HL-60 (cell line): Measurements from ENCODE around the gene TP53TG5.
A peak's percentile ranks its signal among the peaks of the same experiment; 100 is the strongest.

ENCODE experiments used
- DNase-seq, 2 experiments: peaks; one replicate each; pipeline ENCODE4 v3.0.0-alpha.2; 2010 to 2020; ENCODE audit warnings: low read depth in 1 of 2, low spot score in 1 of 2
- H3K27ac ChIP-seq: fragments of 250-450 bp; sonication (Bioruptor Pico); replicated peaks from 2 replicates; pipeline ENCODE4 v1.5.1; 2020; ENCODE audit warnings: mild to moderate bottlenecking, moderate library complexity
- H3K27me3 ChIP-seq: fragments of 250-450 bp; sonication (Bioruptor Pico); 2 replicates; pipeline ENCODE4 v1.5.1; 2021; ENCODE audit warnings: mild to moderate bottlenecking, moderate library complexity; ENCODE audit not compliant: insufficient read depth, poor library complexity, severe bottlenecking
- H3K4me3 ChIP-seq: replicated peaks from 2 replicates; pipeline ENCODE4 v1.5.1; 2011; ENCODE audit warnings: mild to moderate bottlenecking, control low read depth, low read length; ENCODE audit not compliant: insufficient read depth
- GABPA ChIP-seq: IDR thresholded peaks from 2 replicates; pipeline ENCODE4 v1.6.1; 2012; ENCODE audit warnings: low read depth
- POLR2AphosphoS5 ChIP-seq: IDR thresholded peaks from 2 replicates; pipeline ENCODE4 v1.6.1; 2012; ENCODE audit warnings: low read depth
- SPI1 ChIP-seq: IDR thresholded peaks from 2 replicates; pipeline ENCODE4 v1.6.1; 2012; ENCODE audit warnings: low read depth, mild to moderate bottlenecking, borderline replicate concordance
- TF ChIP-seq, protein P1 (sequence below): IDR thresholded peaks from 2 replicates; pipeline ENCODE4 v1.6.1; 2012; ENCODE audit warnings: low read depth; ENCODE audit not compliant: insufficient replicate concordance
- TF ChIP-seq, protein P2 (sequence below): IDR thresholded peaks from one replicate; pipeline ENCODE4 v1.5.1; 2011; ENCODE audit warnings: low read length, control low read depth, inconsistent platforms; ENCODE audit not compliant: insufficient read depth

Gene TP53TG5

DNA sequence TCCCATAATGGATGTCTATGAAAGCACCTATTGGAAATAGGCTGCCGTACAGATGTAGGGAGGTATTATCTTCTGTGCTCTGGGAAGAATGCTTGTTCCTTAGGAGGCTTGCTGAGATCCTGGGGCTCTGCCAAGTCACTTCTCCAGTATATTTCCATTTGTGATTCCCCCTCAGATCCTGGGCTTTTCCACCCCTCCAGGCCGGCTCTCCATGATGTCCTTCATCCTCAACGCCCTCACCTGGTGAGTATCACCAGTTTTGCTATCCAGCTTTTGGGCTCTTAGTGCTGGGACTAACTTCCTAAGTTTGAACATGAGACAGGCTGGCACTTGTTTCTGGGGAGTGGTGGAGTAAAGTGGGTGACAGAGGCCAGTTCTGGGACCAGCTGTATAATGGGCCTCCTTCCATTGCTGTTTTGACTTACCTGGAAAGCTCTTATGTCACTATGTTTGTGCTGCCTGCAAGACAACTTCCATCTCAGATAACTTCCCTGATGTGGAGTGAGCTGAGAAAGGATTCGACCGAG is 12.6 kb downstream of the TP53TG5 start:
- Histone ChIP-seq H3K27me3 (no peaks in the 10 kb centered on the region), H3K27ac (no peak overlapping the region), H3K4me3 (no peak overlapping the region)
- no peak for DNase-seq
- TF ChIP-seq, protein P1, sequence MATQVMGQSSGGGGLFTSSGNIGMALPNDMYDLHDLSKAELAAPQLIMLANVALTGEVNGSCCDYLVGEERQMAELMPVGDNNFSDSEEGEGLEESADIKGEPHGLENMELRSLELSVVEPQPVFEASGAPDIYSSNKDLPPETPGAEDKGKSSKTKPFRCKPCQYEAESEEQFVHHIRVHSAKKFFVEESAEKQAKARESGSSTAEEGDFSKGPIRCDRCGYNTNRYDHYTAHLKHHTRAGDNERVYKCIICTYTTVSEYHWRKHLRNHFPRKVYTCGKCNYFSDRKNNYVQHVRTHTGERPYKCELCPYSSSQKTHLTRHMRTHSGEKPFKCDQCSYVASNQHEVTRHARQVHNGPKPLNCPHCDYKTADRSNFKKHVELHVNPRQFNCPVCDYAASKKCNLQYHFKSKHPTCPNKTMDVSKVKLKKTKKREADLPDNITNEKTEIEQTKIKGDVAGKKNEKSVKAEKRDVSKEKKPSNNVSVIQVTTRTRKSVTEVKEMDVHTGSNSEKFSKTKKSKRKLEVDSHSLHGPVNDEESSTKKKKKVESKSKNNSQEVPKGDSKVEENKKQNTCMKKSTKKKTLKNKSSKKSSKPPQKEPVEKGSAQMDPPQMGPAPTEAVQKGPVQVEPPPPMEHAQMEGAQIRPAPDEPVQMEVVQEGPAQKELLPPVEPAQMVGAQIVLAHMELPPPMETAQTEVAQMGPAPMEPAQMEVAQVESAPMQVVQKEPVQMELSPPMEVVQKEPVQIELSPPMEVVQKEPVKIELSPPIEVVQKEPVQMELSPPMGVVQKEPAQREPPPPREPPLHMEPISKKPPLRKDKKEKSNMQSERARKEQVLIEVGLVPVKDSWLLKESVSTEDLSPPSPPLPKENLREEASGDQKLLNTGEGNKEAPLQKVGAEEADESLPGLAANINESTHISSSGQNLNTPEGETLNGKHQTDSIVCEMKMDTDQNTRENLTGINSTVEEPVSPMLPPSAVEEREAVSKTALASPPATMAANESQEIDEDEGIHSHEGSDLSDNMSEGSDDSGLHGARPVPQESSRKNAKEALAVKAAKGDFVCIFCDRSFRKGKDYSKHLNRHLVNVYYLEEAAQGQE, result no peak
- TF ChIP-seq SPI1, result no peak

DNA sequence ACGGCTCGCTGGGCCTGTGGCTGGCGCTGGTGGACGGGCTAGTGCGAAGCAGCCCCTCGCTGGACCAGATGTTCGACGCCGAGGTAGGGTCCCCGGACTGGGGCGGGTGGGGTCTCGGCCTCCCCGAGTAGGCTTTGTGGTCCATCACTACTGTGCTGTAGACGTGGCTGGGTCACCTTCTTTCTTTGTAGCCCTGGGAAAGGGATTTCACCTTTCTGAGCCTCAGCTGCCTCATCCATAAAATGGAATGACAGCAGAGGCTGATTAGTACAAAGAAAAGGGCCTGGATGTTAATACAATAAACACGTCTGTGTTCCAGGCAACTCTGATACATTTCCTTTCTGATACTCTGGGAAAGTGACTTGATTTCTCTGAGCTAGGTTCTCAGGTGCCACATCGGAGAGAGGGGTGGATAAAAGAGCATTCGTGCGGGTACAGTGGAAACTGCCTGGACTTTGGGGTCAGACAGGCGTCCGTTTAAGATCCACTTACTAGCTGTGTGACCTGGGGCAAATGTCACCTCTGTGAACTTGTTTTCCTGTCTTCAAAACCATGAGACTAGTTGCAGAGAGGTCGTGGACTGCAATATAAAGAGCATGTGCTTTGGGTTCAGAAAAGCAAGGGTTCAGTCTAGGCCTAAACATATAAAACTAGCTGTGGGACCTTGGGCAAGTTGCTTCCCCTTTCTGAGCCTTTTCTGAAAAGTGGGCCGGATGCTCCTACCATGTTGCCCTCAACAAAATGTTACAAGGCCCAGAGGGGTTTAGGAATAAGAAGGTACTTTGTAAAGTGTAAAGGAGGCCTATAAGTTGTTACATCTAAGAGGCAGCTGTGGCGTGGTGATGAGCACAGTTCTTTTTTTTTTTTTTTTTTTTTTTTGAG is 14.3 kb downstream of the TP53TG5 start:
- TF ChIP-seq, protein P1, result no peak
- no peak for TF ChIP-seq SPI1
- TF ChIP-seq POLR2AphosphoS5, result no peak
- no peak for TF ChIP-seq GABPA
- TF ChIP-seq, protein P2, sequence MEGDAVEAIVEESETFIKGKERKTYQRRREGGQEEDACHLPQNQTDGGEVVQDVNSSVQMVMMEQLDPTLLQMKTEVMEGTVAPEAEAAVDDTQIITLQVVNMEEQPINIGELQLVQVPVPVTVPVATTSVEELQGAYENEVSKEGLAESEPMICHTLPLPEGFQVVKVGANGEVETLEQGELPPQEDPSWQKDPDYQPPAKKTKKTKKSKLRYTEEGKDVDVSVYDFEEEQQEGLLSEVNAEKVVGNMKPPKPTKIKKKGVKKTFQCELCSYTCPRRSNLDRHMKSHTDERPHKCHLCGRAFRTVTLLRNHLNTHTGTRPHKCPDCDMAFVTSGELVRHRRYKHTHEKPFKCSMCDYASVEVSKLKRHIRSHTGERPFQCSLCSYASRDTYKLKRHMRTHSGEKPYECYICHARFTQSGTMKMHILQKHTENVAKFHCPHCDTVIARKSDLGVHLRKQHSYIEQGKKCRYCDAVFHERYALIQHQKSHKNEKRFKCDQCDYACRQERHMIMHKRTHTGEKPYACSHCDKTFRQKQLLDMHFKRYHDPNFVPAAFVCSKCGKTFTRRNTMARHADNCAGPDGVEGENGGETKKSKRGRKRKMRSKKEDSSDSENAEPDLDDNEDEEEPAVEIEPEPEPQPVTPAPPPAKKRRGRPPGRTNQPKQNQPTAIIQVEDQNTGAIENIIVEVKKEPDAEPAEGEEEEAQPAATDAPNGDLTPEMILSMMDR, result no peak
- H3K27me3 ChIP-seq, result no peaks in the 10 kb centered on the region
- DNase-seq, result no peak
- H3K27ac ChIP-seq, result peak overlapping the region; percentile 86
- H3K4me3 ChIP-seq, result peak overlapping the region; percentile 86

DNA sequence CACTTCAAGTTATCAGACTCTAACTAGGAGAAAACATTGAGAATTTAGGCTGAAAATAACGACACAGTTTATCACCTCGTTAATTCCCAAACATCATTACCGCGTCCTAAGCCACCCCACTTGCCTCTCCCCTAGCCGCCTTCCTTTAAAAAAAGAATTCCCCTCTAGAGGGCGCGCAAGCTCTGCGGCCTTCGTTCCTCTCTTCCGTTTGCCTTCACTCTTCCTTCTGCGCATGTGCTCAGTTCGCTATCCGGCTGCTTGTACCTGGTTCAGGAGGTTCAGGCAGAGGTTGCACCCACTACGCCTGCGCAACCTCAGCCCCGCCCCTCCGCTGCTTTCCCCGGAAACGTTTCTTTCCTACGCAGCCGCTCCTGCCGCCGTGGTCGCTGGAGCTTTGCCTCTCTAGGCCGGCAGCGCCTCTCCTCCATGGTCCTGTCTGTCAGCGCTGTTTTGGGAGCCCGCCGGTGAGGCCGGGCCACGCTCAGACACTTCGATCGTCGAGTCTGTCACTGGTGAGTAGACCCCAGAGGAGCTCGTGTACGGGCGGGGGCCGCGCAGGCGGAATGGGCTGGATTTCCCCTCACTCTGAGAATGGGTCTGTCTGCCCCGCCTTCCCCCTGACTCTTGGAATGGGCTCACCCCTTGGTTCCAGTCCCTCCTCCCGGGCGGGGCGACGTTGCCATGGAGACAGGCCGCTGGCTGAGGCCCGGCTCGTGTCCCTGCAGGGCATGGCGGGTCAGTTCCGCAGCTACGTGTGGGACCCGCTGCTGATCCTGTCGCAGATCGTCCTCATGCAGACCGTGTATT is 15.1 kb downstream of the TP53TG5 start, which contains the start of gene SYS1:
Gene SYS1, plus strand, starts transcription at position 353 of the 807 bp plus-strand sequence. Its CDS starts 376 bp downstream, at position 729.
- peak; percentile 95 to 99 for DNase-seq
- Histone ChIP-seq H3K4me3 (peak within 1 kb of the TSS; percentile 86), H3K27ac (peak within 1 kb of the TSS; percentile 86), H3K27me3 (no peaks in the 10 kb centered on the region)
- TF ChIP-seq, protein P2, result peak; percentile 72
- TF ChIP-seq, protein P1, result peak; percentile 12
- peak; percentile 78; the same call in 1 of the 2 replicates for TF ChIP-seq SPI1
- TF ChIP-seq GABPA, result peak; percentile 55
- TF ChIP-seq POLR2AphosphoS5, result peak; percentile 82
